ENCODE data around the gene HAGH.

HAGH gene

GRCh38 chr16:1781254-1781653 lies 45.4 kb downstream of the HAGH start:
- peaks cover 6 to 42% of the 10 kb centered on the region in 2 donors for H3K4me1 ChIP-seq (ENCODE audit: control insufficient read depth in 1 of 2, insufficient read depth in 2 of 2, low read length in 2 of 2)
- H3K27me3 ChIP-seq (ENCODE audit: low read depth, low read length) = no peaks in the 10 kb centered on the region
- H3K36me3 ChIP-seq (ENCODE audit: control insufficient read depth in 1 of 2, insufficient read depth in 2 of 2, low read length in 2 of 2) = peaks cover 0 to 30% of the 10 kb centered on the region in 2 donors
- peak overlapping the region; percentile 50 to 93 for H3K4me3 ChIP-seq (ENCODE audit: low read depth in 1 of 2, low read length in 2 of 2)
- no peak overlapping the region for H3K27ac ChIP-seq (ENCODE audit: low read length)
- no peaks in the 10 kb centered on the region for H3K9me3 ChIP-seq (ENCODE audit: control insufficient read depth in 1 of 2, low read length in 2 of 2)

DNA sequence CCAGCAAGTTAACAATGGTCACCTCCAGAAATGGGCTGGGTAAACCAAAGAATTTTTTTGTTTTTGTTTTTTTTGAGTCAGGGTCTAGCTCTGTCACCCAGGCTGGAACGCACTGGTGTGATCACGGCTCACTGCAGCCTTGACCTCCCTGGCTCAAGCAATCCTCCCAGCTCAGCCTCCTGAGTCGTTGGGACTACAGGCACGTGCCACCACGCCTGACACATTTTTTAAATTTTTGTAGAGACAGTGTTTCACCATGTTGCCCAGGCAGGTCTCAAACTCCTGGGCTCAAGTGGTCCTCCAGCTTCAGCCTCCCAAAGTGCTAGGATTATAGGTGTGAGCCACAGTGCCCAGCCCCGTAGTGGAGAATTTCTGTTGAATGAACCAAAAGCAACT lies 46.0 kb downstream of the HAGH start:
- Histone ChIP-seq H3K4me3 (ENCODE audit: low read depth in 1 of 2, low read length in 2 of 2) (no peak overlapping the region), H3K27ac (ENCODE audit: low read length) (no peak overlapping the region), H3K27me3 (ENCODE audit: low read depth, low read length) (no peaks in the 10 kb centered on the region), H3K9me3 (ENCODE audit: control insufficient read depth in 1 of 2, low read length in 2 of 2) (no peaks in the 10 kb centered on the region), H3K4me1 (ENCODE audit: control insufficient read depth in 1 of 2, insufficient read depth in 2 of 2, low read length in 2 of 2) (peaks cover 6 to 43% of the 10 kb centered on the region in 2 donors), H3K36me3 (ENCODE audit: control insufficient read depth in 1 of 2, insufficient read depth in 2 of 2, low read length in 2 of 2) (peaks cover 0 to 30% of the 10 kb centered on the region in 2 donors)

DNA sequence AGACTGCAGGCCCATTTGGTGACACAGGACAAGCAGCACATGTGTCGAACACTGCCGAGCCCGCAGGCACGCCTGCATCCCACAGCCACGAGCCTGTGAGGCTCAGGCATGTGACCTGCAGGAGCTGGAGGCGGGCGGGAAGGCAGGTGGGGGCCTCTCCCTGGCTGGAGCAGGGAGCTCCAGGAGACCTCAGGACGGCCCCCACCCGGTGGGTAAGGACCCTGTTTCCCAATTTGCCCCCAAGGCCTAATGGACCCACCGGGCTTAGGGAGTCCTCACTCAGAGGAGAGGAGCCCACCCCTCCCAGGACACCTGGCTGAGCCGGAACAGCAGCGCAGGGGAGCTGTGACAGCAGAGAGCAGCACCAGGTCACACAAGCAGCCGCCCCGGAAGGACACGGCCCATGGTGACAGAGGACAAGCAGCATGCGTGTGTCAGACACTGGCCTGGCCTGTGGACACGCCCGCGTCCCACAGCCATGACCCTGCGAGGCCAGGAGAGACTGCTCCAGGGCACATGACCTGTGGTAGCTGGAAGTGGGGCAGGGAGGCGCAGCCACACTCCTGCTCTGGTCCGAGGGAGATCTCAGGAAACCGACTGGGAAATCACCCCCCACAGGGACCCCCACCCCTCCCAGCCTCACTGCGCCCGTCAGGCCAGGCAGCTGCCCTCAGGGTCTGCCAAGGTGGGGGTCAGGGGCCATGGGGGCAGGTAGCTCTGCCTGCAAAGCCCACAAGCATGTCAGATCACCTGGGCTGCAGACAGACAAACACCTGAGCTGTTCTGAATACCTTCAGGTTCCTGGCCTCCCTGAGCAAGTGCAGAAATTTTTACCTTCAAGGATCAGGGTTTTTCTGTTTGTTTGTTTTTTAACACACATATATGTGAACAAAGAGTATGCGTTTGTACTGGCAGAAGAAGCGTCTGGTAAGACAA lies 46.6 kb downstream of the HAGH start:
- H3K27me3 ChIP-seq (ENCODE audit: low read depth, low read length) = no peaks in the 10 kb centered on the region
- H3K36me3 ChIP-seq (ENCODE audit: control insufficient read depth in 1 of 2, insufficient read depth in 2 of 2, low read length in 2 of 2) = peaks cover 0 to 35% of the 10 kb centered on the region in 2 donors
- no peaks in the 10 kb centered on the region for H3K9me3 ChIP-seq (ENCODE audit: control insufficient read depth in 1 of 2, low read length in 2 of 2)
- H3K27ac ChIP-seq (ENCODE audit: low read length) = no peak overlapping the region
- H3K4me3 ChIP-seq (ENCODE audit: low read depth in 1 of 2, low read length in 2 of 2) = no peak overlapping the region
- peaks cover 6 to 43% of the 10 kb centered on the region in 2 donors for H3K4me1 ChIP-seq (ENCODE audit: control insufficient read depth in 1 of 2, insufficient read depth in 2 of 2, low read length in 2 of 2)

DNA sequence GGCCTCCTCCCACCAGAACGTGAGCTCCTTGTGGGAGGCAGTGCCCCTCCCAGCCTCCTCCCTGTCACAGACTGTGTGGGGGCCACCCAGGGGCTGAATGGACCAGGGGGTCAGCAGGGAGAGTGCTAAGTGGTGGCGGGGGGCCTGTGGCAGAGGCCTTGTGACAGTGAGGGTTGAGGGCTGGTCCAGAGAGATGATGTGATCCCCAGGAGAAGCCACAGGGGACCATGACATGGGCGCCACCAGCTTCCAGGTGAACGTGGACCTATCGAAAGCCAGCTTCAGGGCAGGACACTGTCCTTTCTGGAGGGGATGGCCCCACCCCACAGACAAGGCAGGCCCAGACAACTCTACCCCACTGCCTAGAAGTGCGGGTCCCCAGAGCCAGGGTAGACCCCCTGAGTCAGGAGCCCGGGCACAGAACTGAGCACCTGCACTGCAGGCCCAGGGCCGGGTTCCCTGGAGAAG lies 47.4 kb downstream of the HAGH start:
- H3K4me1 ChIP-seq (ENCODE audit: control insufficient read depth in 1 of 2, insufficient read depth in 2 of 2, low read length in 2 of 2) = peaks cover 6 to 43% of the 10 kb centered on the region in 2 donors
- H3K4me3 ChIP-seq (ENCODE audit: low read depth in 1 of 2, low read length in 2 of 2) = no peak overlapping the region
- H3K27me3 ChIP-seq (ENCODE audit: low read depth, low read length) = no peaks in the 10 kb centered on the region
- H3K9me3 ChIP-seq (ENCODE audit: control insufficient read depth in 1 of 2, low read length in 2 of 2) = no peaks in the 10 kb centered on the region
- H3K27ac ChIP-seq (ENCODE audit: low read length) = no peak overlapping the region
- peaks cover 0 to 39% of the 10 kb centered on the region in 2 donors for H3K36me3 ChIP-seq (ENCODE audit: control insufficient read depth in 1 of 2, insufficient read depth in 2 of 2, low read length in 2 of 2)

GRCh38 chr16:1778200-1779179 lies 48.1 kb downstream of the HAGH start:
- Histone ChIP-seq H3K4me1 (ENCODE audit: control insufficient read depth in 1 of 2, insufficient read depth in 2 of 2, low read length in 2 of 2) (peaks cover 8 to 42% of the 10 kb centered on the region in 2 donors), H3K9me3 (ENCODE audit: control insufficient read depth in 1 of 2, low read length in 2 of 2) (no peaks in the 10 kb centered on the region), H3K36me3 (ENCODE audit: control insufficient read depth in 1 of 2, insufficient read depth in 2 of 2, low read length in 2 of 2) (peaks cover 0 to 39% of the 10 kb centered on the region in 2 donors), H3K27ac (ENCODE audit: low read length) (no peak overlapping the region), H3K4me3 (ENCODE audit: low read depth in 1 of 2, low read length in 2 of 2) (no peak overlapping the region), H3K27me3 (ENCODE audit: low read depth, low read length) (no peaks in the 10 kb centered on the region)

GRCh38 chr16:1777375-1778199 lies 49.0 kb downstream of the HAGH start:
- Histone ChIP-seq H3K9me3 (ENCODE audit: control insufficient read depth in 1 of 2, low read length in 2 of 2) (no peaks in the 10 kb centered on the region), H3K4me1 (ENCODE audit: control insufficient read depth in 1 of 2, insufficient read depth in 2 of 2, low read length in 2 of 2) (peaks cover 8 to 40% of the 10 kb centered on the region in 2 donors), H3K36me3 (ENCODE audit: control insufficient read depth in 1 of 2, insufficient read depth in 2 of 2, low read length in 2 of 2) (peaks cover 0 to 39% of the 10 kb centered on the region in 2 donors), H3K27ac (ENCODE audit: low read length) (no peak overlapping the region), H3K4me3 (ENCODE audit: low read depth in 1 of 2, low read length in 2 of 2) (no peak overlapping the region), H3K27me3 (ENCODE audit: low read depth, low read length) (no peaks in the 10 kb centered on the region)

- no peaks in the 10 kb centered on the region for H3K27me3 ChIP-seq (ENCODE audit: low read depth, low read length)
- H3K9me3 ChIP-seq (ENCODE audit: control insufficient read depth in 1 of 2, low read length in 2 of 2) = no peaks in the 10 kb centered on the region
- H3K4me3 ChIP-seq (ENCODE audit: low read depth in 1 of 2, low read length in 2 of 2) = no peak overlapping the region
- H3K27ac ChIP-seq (ENCODE audit: low read length) = no peak overlapping the region
- H3K4me1 ChIP-seq (ENCODE audit: control insufficient read depth in 1 of 2, insufficient read depth in 2 of 2, low read length in 2 of 2) = peaks cover 8 to 46% of the 10 kb centered on the region in 2 donors
- H3K36me3 ChIP-seq (ENCODE audit: control insufficient read depth in 1 of 2, insufficient read depth in 2 of 2, low read length in 2 of 2) = peaks cover 0 to 39% of the 10 kb centered on the region in 2 donors
Measured at GRCh38 chr16:1776991-1777374, 49.6 kb downstream of the HAGH start.

GRCh38 chr16:1776672-1776955 lies 50.0 kb downstream of the HAGH start:
- H3K9me3 ChIP-seq (ENCODE audit: control insufficient read depth in 1 of 2, low read length in 2 of 2) = no peaks in the 10 kb centered on the region
- H3K4me1 ChIP-seq (ENCODE audit: control insufficient read depth in 1 of 2, insufficient read depth in 2 of 2, low read length in 2 of 2) = peaks cover 8 to 45% of the 10 kb centered on the region in 2 donors
- H3K27ac ChIP-seq (ENCODE audit: low read length) = no peak overlapping the region
- H3K36me3 ChIP-seq (ENCODE audit: control insufficient read depth in 1 of 2, insufficient read depth in 2 of 2, low read length in 2 of 2) = peaks cover 0 to 39% of the 10 kb centered on the region in 2 donors
- no peak overlapping the region for H3K4me3 ChIP-seq (ENCODE audit: low read depth in 1 of 2, low read length in 2 of 2)
- H3K27me3 ChIP-seq (ENCODE audit: low read depth, low read length) = no peaks in the 10 kb centered on the region

- peaks cover 3 to 40% of the 10 kb centered on the region in 2 donors for H3K4me1 ChIP-seq (ENCODE audit: control insufficient read depth in 1 of 2, insufficient read depth in 2 of 2, low read length in 2 of 2)
- no peaks in the 10 kb centered on the region for H3K9me3 ChIP-seq (ENCODE audit: control insufficient read depth in 1 of 2, low read length in 2 of 2)
- H3K4me3 ChIP-seq (ENCODE audit: low read depth in 1 of 2, low read length in 2 of 2) = no peak overlapping the region
- H3K36me3 ChIP-seq (ENCODE audit: control insufficient read depth in 1 of 2, insufficient read depth in 2 of 2, low read length in 2 of 2) = peaks cover 0 to 39% of the 10 kb centered on the region in 2 donors
- no peak overlapping the region for H3K27ac ChIP-seq (ENCODE audit: low read length)
- H3K27me3 ChIP-seq (ENCODE audit: low read depth, low read length) = no peaks in the 10 kb centered on the region
Measured at GRCh38 chr16:1775846-1776671, 50.6 kb downstream of the HAGH start.

Data from muscle layer of duodenum (tissue), 2 donors.